GM18868 (cell line): ENCODE results near the gene SBF2.
"Not testable (repeated sequence)": the region's sequence is repeated elsewhere in the genome, so short reads cannot be mapped to it uniquely, and the experiment has no call there.

Experiments used
- ATAC-seq: cut with Tn5 transposase; IDR thresholded peaks from one replicate; pipeline ENCODE4 v1.9.1; 2021; ENCODE audit warnings: mild to moderate bottlenecking, moderate library complexity; ENCODE audit not compliant: unreplicated experiment

Gene SBF2

GRCh38 chr11:10029386-10030121, 264.5 kb downstream of the SBF2 start:
- ATAC-seq, result no peak

- no peak for ATAC-seq
Measured at GRCh38 chr11:10026514-10026913, 267.5 kb downstream of the SBF2 start.

GRCh38 chr11:10023212-10023611, 270.8 kb downstream of the SBF2 start:
- ATAC-seq, result no peak

- ATAC-seq, result no peak
Measured at GRCh38 chr11:10022764-10023163, 271.3 kb downstream of the SBF2 start.

GRCh38 chr11:10021563-10021962, 272.5 kb downstream of the SBF2 start:
- no peak for ATAC-seq

GRCh38 chr11:10019906-10020682, 273.9 kb downstream of the SBF2 start:
- ATAC-seq, result no peak

GRCh38 chr11:10017911-10018310, 276.1 kb downstream of the SBF2 start:
- ATAC-seq, result no peak

GRCh38 chr11:10017050-10017449, 277.0 kb downstream of the SBF2 start:
- no peak for ATAC-seq

- no peak for ATAC-seq
Measured at GRCh38 chr11:10012068-10012467, 282.0 kb downstream of the SBF2 start.

GRCh38 chr11:10005955-10006525, 288.0 kb downstream of the SBF2 start:
- no peak for ATAC-seq

- ATAC-seq, result no peak
Measured at GRCh38 chr11:10004526-10005113, 289.4 kb downstream of the SBF2 start.

- no peak for ATAC-seq
Measured at GRCh38 chr11:10002221-10002620, 291.8 kb downstream of the SBF2 start.

- no peak for ATAC-seq
Measured at GRCh38 chr11:9992306-9992705, 301.7 kb downstream of the SBF2 start.

- no peak for ATAC-seq
Measured at GRCh38 chr11:9990221-9990973, 303.6 kb downstream of the SBF2 start.

GRCh38 chr11:9987303-9987702, 306.7 kb downstream of the SBF2 start:
- ATAC-seq, result not testable (repeated sequence)

GRCh38 chr11:9982796-9983579, 311.0 kb downstream of the SBF2 start:
- ATAC-seq, result no peak

- no peak for ATAC-seq
Measured at GRCh38 chr11:9982127-9982795, 311.8 kb downstream of the SBF2 start.

GRCh38 chr11:9980931-9981330, 313.1 kb downstream of the SBF2 start:
- ATAC-seq, result no peak

GRCh38 chr11:9977554-9977953, 316.5 kb downstream of the SBF2 start:
- no peak for ATAC-seq

- no peak for ATAC-seq
Measured at GRCh38 chr11:9974375-9974774, 319.6 kb downstream of the SBF2 start.
